ENCODE data around the gene PLEKHG3. TPM values are rescaled to one million over a fixed set of nuclear protein-coding genes. Genes with fewer than 3 reads are reported as not detected.

Gene PLEKHG3
- total RNA-seq, 1 experiment from 2014 or later, result 75.3 TPM

DNA sequence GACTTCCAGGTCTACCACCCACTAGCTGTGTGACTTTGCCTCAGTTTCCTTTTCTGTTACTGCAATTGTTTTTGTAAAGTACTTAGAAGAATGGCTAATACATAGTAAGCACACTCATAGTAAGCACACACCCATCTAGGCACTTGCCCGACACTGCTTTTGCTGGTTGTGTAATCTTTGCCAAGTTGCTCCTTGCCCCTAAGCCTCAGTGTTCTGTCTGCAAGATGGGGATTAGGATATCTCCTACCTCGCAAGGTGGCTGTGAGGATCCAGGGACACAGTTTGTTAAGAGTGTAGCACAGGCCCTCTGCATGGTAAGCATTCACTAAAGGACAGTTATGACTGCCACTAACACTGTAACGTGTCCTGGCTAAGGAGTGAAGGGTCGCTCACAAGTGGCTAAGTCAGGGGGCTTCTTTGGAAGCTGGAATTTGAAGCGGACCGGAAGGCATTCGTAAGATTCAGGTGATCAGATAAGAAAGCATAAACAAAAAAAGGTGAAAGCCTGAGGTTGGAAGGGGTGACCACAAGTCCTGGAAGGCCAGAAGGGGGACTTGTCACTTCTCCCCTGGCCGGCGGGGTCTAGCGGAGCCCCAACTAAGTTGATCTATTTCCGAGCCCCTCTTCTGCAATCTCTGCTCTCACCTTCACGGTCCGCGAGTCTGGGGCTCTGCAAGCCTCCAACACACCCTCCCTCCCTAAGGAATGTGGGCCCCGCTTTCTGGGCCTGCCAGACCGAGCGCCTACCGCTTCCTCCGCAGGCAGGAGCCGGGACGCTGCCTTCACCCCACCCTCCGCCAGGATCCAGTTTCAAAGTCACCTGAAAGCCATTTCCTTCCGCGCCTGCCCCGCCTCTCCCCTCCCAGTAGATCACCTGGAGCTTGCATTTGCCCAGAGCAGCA is 1.5 kb upstream of the PLEKHG3 start (continued):
- TF ChIP-seq, protein P1, sequence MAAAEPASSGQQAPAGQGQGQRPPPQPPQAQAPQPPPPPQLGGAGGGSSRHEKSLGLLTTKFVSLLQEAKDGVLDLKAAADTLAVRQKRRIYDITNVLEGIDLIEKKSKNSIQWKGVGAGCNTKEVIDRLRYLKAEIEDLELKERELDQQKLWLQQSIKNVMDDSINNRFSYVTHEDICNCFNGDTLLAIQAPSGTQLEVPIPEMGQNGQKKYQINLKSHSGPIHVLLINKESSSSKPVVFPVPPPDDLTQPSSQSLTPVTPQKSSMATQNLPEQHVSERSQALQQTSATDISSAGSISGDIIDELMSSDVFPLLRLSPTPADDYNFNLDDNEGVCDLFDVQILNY (CRISPR knock-in tag; IDR thresholded peaks at IDR 0.05), result no peak
- peak; percentile 59 for TF ChIP-seq FOXK1 (CRISPR knock-in tag; IDR thresholded peaks at IDR 0.05)
- TF ChIP-seq, protein P2, sequence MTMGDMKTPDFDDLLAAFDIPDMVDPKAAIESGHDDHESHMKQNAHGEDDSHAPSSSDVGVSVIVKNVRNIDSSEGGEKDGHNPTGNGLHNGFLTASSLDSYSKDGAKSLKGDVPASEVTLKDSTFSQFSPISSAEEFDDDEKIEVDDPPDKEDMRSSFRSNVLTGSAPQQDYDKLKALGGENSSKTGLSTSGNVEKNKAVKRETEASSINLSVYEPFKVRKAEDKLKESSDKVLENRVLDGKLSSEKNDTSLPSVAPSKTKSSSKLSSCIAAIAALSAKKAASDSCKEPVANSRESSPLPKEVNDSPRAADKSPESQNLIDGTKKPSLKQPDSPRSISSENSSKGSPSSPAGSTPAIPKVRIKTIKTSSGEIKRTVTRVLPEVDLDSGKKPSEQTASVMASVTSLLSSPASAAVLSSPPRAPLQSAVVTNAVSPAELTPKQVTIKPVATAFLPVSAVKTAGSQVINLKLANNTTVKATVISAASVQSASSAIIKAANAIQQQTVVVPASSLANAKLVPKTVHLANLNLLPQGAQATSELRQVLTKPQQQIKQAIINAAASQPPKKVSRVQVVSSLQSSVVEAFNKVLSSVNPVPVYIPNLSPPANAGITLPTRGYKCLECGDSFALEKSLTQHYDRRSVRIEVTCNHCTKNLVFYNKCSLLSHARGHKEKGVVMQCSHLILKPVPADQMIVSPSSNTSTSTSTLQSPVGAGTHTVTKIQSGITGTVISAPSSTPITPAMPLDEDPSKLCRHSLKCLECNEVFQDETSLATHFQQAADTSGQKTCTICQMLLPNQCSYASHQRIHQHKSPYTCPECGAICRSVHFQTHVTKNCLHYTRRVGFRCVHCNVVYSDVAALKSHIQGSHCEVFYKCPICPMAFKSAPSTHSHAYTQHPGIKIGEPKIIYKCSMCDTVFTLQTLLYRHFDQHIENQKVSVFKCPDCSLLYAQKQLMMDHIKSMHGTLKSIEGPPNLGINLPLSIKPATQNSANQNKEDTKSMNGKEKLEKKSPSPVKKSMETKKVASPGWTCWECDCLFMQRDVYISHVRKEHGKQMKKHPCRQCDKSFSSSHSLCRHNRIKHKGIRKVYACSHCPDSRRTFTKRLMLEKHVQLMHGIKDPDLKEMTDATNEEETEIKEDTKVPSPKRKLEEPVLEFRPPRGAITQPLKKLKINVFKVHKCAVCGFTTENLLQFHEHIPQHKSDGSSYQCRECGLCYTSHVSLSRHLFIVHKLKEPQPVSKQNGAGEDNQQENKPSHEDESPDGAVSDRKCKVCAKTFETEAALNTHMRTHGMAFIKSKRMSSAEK (CRISPR knock-in tag; IDR thresholded peaks at IDR 0.05; ENCODE audit: borderline replicate concordance), result no peak
- TF ChIP-seq TEAD1 (CRISPR knock-in tag; IDR thresholded peaks at IDR 0.05), result peak; percentile 98
- TF ChIP-seq, protein P3, sequence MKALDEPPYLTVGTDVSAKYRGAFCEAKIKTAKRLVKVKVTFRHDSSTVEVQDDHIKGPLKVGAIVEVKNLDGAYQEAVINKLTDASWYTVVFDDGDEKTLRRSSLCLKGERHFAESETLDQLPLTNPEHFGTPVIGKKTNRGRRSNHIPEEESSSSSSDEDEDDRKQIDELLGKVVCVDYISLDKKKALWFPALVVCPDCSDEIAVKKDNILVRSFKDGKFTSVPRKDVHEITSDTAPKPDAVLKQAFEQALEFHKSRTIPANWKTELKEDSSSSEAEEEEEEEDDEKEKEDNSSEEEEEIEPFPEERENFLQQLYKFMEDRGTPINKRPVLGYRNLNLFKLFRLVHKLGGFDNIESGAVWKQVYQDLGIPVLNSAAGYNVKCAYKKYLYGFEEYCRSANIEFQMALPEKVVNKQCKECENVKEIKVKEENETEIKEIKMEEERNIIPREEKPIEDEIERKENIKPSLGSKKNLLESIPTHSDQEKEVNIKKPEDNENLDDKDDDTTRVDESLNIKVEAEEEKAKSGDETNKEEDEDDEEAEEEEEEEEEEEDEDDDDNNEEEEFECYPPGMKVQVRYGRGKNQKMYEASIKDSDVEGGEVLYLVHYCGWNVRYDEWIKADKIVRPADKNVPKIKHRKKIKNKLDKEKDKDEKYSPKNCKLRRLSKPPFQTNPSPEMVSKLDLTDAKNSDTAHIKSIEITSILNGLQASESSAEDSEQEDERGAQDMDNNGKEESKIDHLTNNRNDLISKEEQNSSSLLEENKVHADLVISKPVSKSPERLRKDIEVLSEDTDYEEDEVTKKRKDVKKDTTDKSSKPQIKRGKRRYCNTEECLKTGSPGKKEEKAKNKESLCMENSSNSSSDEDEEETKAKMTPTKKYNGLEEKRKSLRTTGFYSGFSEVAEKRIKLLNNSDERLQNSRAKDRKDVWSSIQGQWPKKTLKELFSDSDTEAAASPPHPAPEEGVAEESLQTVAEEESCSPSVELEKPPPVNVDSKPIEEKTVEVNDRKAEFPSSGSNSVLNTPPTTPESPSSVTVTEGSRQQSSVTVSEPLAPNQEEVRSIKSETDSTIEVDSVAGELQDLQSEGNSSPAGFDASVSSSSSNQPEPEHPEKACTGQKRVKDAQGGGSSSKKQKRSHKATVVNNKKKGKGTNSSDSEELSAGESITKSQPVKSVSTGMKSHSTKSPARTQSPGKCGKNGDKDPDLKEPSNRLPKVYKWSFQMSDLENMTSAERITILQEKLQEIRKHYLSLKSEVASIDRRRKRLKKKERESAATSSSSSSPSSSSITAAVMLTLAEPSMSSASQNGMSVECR (CRISPR knock-in tag; IDR thresholded peaks at IDR 0.05; ENCODE audit: borderline replicate concordance), result peak; percentile 82; the same call in 1 of the 2 replicates
- no peak for TF ChIP-seq KAT7 (CRISPR knock-in tag; IDR thresholded peaks at IDR 0.05; ENCODE audit: borderline replicate concordance)
- TF ChIP-seq SP1 (CRISPR knock-in tag; conservative IDR thresholded peaks at IDR 0.05), result peak; percentile 64
- TF ChIP-seq, protein P4, sequence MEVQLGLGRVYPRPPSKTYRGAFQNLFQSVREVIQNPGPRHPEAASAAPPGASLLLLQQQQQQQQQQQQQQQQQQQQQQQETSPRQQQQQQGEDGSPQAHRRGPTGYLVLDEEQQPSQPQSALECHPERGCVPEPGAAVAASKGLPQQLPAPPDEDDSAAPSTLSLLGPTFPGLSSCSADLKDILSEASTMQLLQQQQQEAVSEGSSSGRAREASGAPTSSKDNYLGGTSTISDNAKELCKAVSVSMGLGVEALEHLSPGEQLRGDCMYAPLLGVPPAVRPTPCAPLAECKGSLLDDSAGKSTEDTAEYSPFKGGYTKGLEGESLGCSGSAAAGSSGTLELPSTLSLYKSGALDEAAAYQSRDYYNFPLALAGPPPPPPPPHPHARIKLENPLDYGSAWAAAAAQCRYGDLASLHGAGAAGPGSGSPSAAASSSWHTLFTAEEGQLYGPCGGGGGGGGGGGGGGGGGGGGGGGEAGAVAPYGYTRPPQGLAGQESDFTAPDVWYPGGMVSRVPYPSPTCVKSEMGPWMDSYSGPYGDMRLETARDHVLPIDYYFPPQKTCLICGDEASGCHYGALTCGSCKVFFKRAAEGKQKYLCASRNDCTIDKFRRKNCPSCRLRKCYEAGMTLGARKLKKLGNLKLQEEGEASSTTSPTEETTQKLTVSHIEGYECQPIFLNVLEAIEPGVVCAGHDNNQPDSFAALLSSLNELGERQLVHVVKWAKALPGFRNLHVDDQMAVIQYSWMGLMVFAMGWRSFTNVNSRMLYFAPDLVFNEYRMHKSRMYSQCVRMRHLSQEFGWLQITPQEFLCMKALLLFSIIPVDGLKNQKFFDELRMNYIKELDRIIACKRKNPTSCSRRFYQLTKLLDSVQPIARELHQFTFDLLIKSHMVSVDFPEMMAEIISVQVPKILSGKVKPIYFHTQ (CRISPR knock-in tag; IDR thresholded peaks at IDR 0.05), result no peak
- TF ChIP-seq NFE2L1 (CRISPR knock-in tag; IDR thresholded peaks at IDR 0.05), result no peak
- TF ChIP-seq, protein P5, sequence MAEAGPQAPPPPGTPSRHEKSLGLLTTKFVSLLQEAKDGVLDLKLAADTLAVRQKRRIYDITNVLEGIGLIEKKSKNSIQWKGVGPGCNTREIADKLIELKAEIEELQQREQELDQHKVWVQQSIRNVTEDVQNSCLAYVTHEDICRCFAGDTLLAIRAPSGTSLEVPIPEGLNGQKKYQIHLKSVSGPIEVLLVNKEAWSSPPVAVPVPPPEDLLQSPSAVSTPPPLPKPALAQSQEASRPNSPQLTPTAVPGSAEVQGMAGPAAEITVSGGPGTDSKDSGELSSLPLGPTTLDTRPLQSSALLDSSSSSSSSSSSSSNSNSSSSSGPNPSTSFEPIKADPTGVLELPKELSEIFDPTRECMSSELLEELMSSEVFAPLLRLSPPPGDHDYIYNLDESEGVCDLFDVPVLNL (CRISPR knock-in tag; IDR thresholded peaks at IDR 0.05; ENCODE audit: borderline replicate concordance, low read depth), result no peak
- no peak for TF ChIP-seq MXD4 (CRISPR knock-in tag; IDR thresholded peaks at IDR 0.05; ENCODE audit: borderline replicate concordance)
- TF ChIP-seq FOXP1 (CRISPR knock-in tag; IDR thresholded peaks at IDR 0.05; ENCODE audit: borderline replicate concordance), result peak; percentile 40; the same call in 1 of the 2 replicates

All from WTC11 (cell line).